WERI-Rb-1 (cell line): Measurements from ENCODE around the gene PHF10.

Experiments
- DNase-seq: peaks from one replicate; pipeline ENCODE4 v3.0.0-alpha.2; 2020
- H3K27ac ChIP-seq: fragments of 250-450 bp; sonication (Bioruptor Pico); 2 replicates; pipeline ENCODE4 v1.5.1; 2020; ENCODE audit warnings: mild to moderate bottlenecking, moderate library complexity
- H3K27me3 ChIP-seq: fragments of 250-450 bp; sonication (Bioruptor Pico); 2 replicates; pipeline ENCODE4 v1.5.1; 2021; ENCODE audit warnings: mild to moderate bottlenecking, low read depth, moderate library complexity; ENCODE audit not compliant: insufficient read depth, severe bottlenecking
- H3K36me3 ChIP-seq: fragments of 250-450 bp; sonication (Bioruptor Pico); 2 replicates; pipeline ENCODE4 v1.5.1; 2020; ENCODE audit warnings: mild to moderate bottlenecking, moderate library complexity
- H3K4me3 ChIP-seq: 2 replicates; pipeline ENCODE4 v1.5.1; 2011; ENCODE audit warnings: low read depth, mild to moderate bottlenecking, control low read depth, low read length
- H3K9me3 ChIP-seq: fragments of 250-450 bp; sonication (Bioruptor Pico); 2 replicates; pipeline ENCODE4 v1.5.1; 2021; ENCODE audit warnings: mild to moderate bottlenecking, moderate library complexity; ENCODE audit not compliant: severe bottlenecking
- CTCF ChIP-seq: IDR thresholded peaks from 2 replicates; pipeline ENCODE4 v1.5.1; 2011; ENCODE audit warnings: low read depth, mild to moderate bottlenecking, control low read depth, inconsistent platforms, low read length

Gene PHF10

DNA sequence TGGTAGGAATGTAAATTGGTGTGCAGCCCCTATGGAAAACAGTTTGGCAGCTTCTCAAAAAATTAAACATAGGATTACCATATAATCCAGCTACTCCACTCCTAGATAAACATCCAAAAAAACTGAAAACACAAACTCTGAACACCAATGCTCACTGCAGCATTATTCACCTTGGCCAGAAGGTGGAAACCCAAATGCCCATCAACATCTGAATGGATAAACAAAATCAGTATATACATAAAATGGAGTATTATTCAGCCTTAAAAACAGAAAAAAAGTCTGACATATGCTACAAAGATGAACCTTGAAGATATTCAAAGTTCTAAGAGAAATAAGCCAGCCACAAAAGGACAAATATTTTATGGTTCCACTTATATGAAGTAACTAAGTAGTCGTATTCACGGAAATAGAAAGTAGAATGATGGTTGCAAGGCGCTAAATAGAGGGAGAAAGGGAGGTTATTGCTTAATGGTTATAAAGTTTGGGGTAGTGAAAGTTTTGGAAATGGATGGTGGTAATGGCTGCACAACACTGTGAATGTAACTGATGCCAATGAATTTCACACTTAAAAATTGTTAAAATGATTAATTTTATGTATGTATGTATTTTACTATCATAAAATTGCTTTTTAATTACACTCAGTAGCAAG, 4.0 kb downstream of the PHF10 start:
- no peaks in the 10 kb centered on the region for H3K9me3 ChIP-seq
- no peak overlapping the region for H3K4me3 ChIP-seq
- H3K27me3 ChIP-seq: no peaks in the 10 kb centered on the region
- DNase-seq: no peak
- no peak for TF ChIP-seq CTCF
- no peak overlapping the region for H3K27ac ChIP-seq
- H3K36me3 ChIP-seq: peaks cover 38% of the 10 kb centered on the region

- Histone ChIP-seq H3K4me3 (no peak overlapping the region), H3K27ac (no peak overlapping the region), H3K36me3 (peaks cover 50% of the 10 kb centered on the region), H3K9me3 (no peaks in the 10 kb centered on the region), H3K27me3 (no peaks in the 10 kb centered on the region)
- TF ChIP-seq CTCF: no peak
- no peak for DNase-seq
Measured at GRCh38 chr6:169719117-169719516, 5.2 kb downstream of the PHF10 start.

- peaks cover 77% of the 10 kb centered on the region for H3K36me3 ChIP-seq
- no peaks in the 10 kb centered on the region for H3K27me3 ChIP-seq
- H3K27ac ChIP-seq: no peak overlapping the region
- H3K9me3 ChIP-seq: no peaks in the 10 kb centered on the region
- no peak for DNase-seq
- no peak for TF ChIP-seq CTCF
- no peak overlapping the region for H3K4me3 ChIP-seq
Measured at GRCh38 chr6:169714595-169714994, 9.7 kb downstream of the PHF10 start.

DNA sequence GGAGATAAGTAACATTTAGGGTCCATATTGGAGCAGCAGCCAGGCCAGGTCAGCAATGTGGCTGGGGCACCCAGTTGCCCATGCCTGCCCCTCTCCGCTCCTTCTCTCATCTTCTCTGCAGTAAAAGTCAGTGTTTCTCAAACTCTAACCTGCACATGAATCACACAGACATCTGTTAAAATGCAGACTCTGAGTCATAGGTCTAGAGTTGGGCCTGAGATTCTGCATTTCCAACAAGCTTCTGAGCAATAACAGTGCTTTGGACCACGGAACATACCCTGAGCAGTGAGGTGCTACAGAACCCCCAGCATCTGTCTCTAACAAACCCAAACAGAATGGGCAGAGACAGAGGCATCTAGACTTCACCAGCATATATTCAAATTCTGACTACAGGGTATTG, 10.1 kb downstream of the PHF10 start:
- Histone ChIP-seq H3K27ac (no peak overlapping the region), H3K36me3 (peaks cover 77% of the 10 kb centered on the region), H3K27me3 (no peaks in the 10 kb centered on the region), H3K9me3 (no peaks in the 10 kb centered on the region), H3K4me3 (no peak overlapping the region)
- DNase-seq: no peak
- TF ChIP-seq CTCF: no peak

DNA sequence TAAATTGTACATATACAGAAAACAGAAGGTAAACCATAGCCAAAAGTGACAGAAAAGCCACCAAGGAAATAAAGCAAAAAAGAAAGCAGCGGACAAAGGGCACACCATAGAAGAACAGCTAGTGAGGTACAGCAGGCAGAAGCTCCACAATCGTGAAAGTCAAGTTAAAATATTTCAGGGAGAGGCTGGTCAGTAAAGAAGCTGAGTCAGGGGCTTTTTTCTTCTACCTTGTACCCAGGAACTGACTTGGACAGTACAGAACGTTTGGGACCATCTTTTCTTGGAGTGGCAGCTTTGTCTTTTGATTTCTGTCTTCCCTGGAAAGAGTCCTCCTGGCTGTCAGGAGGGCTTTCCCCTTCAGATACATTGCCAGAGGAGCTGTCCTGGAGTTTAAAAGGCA, 14.3 kb downstream of the PHF10 start:
- Histone ChIP-seq H3K27ac (no peak overlapping the region), H3K36me3 (peaks cover 84% of the 10 kb centered on the region), H3K27me3 (no peaks in the 10 kb centered on the region), H3K9me3 (no peaks in the 10 kb centered on the region), H3K4me3 (no peak overlapping the region)
- TF ChIP-seq CTCF: no peak
- no peak for DNase-seq

DNA sequence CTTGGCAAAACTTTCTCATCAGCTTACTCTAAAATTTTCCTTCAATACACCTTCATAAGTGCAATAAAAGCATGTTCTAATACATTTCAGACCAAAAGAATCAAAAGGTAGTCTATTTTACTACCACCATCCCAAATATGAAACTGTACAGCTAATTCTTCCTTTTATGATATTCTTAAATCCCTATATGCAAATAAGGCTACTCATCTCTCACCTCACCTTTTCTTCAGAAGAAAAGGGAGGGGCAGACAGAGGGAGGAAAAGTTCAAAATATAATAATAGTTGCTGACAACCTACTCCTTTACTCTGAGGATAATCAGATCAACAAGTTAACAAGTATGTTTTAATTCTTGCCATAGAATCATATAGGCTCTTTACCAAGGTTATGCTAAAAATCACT, 15.0 kb downstream of the PHF10 start:
- DNase-seq: no peak
- H3K27ac ChIP-seq: no peak overlapping the region
- no peak overlapping the region for H3K4me3 ChIP-seq
- H3K27me3 ChIP-seq: no peaks in the 10 kb centered on the region
- TF ChIP-seq CTCF: no peak
- peaks cover 84% of the 10 kb centered on the region for H3K36me3 ChIP-seq
- H3K9me3 ChIP-seq: no peaks in the 10 kb centered on the region
